K562 (cell line): ENCODE measurements around the gene C17orf75. TPM values are rescaled to one million over a fixed set of nuclear protein-coding genes. Genes with fewer than 3 reads are reported as not detected.

Source experiments
- CTBP1 ChIP-seq: fragments of 450-650 bp; IDR thresholded peaks from 2 replicates; pipeline ENCODE4 v1.6.1; 2016; ENCODE audit warnings: borderline replicate concordance
- DLX4 ChIP-seq: fragments of 250-450 bp; sonication (Bioruptor Pico); IDR thresholded peaks from 2 replicates; pipeline ENCODE4 v1.6.1; 2021; ENCODE audit warnings: mild to moderate bottlenecking
- KDM2B ChIP-seq: fragments of 250-450 bp; sonication (Bioruptor Pico); IDR thresholded peaks from 2 replicates; pipeline ENCODE4 v1.8.0; 2021; ENCODE audit warnings: mild to moderate bottlenecking, moderate library complexity
- KHSRP ChIP-seq: fragments of 450-650 bp; IDR thresholded peaks from 2 replicates; pipeline ENCODE4 v1.6.1; 2017
- RBM39 ChIP-seq: fragments of 200-400 bp; formaldehyde crosslinking; optimal IDR thresholded peaks from 2 replicates; pipeline ENCODE3; 2018; ENCODE audit warnings: low read depth, low read length
- TSHZ1 ChIP-seq: fragments of 250-450 bp; sonication (Bioruptor Pico); IDR thresholded peaks from 2 replicates; pipeline ENCODE4 v1.4.0; 2020; ENCODE audit warnings: mild to moderate bottlenecking, moderate library complexity
- ZNF696 ChIP-seq: fragments of 250-450 bp; sonication (Bioruptor Pico); conservative IDR thresholded peaks from 2 replicates; pipeline ENCODE4 v1.4.0; 2020; ENCODE audit warnings: mild to moderate bottlenecking, moderate library complexity
- polyA plus RNA-seq, 8 experiments: library from polyadenylated mRNA; depleted of rRNA in 4 of 8; stranded (reverse) in 5 of 8; unstranded in 3 of 8; fragments of >200 nt; fragmentation: Nextera tagmentation in 2 of 8; fragmentation: Illumina TruSeq in 1 of 8; extraction: Ambion mirVana in 2 of 8; extraction: Trizol in 1 of 8; gene quantifications; 2 replicates each; pipeline versions ENCODE4 v1.2.1 to v1.2.3, GENCODE V29; 2011 to 2014; ENCODE audit warnings: inconsistent platforms in 1 of 8, missing spikeins in 1 of 8
- total RNA-seq, 7 experiments: library from RNA; depleted of rRNA in 6 of 7; stranded (reverse); fragments of >200 nt in 6 of 7; fragmentation: Illumina TruSeq in 2 of 7; extraction: Trizol in 2 of 7; gene quantifications; 2 replicates each; pipeline versions ENCODE4 v1.2.1 to v1.2.3, GENCODE V29; 2011 to 2021; ENCODE audit warnings: low replicate concordance in 1 of 7
- TF ChIP-seq, protein P1 (sequence below): fragments of 450-650 bp; formaldehyde crosslinking; IDR thresholded peaks from 2 replicates; pipeline ENCODE4 v1.4.0; 2020; ENCODE audit warnings: mild to moderate bottlenecking, moderate library complexity
- TF ChIP-seq, protein P2 (sequence below): fragments of 150-350 bp; conservative IDR thresholded peaks from 2 replicates; pipeline ENCODE4 v1.6.1; 2014; ENCODE audit warnings: low read length
- TF ChIP-seq, protein P3 (sequence below): fragments of 450-650 bp; IDR thresholded peaks from 2 replicates; pipeline ENCODE4 v1.6.1; 2017; ENCODE audit warnings: antibody characterized with exemption, mild to moderate bottlenecking
- TF ChIP-seq, protein P4 (sequence below): sonication (generic); formaldehyde crosslinking; IDR thresholded peaks from 2 replicates; pipeline ENCODE4 v1.8.0; 2022; ENCODE audit warnings: mild to moderate bottlenecking, missing genetic modification reagents
- TF ChIP-seq, protein P5 (sequence below): fragments of 250-450 bp; sonication (Bioruptor Pico); IDR thresholded peaks from 2 replicates; pipeline ENCODE4 v1.9.0; 2021; ENCODE audit warnings: mild to moderate bottlenecking

Gene C17orf75
- total and polyA plus RNA-seq, 9 of the 15 experiments (the other 6 are each of a cell fraction or from before 2014, with no cell fraction given), result 15.5 to 55.7 (median 18.5) TPM

DNA sequence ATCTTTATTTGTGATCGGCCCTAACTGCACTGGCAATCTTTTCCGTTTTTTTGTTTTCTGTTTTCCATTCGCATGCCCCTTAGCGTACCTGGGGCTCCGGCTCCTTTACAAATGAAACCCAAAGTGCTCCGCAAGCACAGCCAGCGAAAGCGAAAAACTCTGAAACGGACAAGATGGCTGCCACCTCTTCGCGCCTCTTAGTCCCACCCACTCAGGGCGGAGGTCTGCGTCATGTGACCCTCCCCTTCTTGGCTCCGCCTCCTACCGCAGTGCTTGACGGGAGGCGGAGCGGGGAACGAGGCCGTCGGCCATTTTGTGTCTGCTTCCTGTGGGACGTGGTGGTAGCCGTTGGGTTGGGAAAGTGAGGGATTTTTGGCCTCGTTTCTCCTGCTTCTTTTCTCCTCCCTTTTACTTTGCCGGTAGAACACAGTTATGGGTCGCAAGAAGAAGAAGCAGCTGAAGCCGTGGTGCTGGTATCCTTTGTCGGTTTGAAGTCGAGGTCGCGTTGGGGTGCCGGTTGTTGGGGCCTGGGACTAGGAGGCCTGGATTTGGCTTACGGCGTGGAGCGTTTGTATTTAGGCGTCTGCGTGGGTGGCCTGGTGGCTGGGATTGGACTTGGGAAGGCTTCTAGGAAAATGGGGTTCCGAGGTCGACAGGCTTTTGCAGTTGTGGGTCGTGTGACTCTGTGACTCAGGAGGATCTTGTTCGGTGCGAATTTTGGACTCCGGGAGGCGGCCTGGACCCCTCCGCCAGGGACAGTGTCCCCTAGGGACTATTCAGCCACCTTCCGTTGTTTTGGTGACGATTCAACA lies 8.1 kb upstream of the C17orf75 start, which contains the start of gene ZNF207 (continued):
- TF ChIP-seq, protein P1, sequence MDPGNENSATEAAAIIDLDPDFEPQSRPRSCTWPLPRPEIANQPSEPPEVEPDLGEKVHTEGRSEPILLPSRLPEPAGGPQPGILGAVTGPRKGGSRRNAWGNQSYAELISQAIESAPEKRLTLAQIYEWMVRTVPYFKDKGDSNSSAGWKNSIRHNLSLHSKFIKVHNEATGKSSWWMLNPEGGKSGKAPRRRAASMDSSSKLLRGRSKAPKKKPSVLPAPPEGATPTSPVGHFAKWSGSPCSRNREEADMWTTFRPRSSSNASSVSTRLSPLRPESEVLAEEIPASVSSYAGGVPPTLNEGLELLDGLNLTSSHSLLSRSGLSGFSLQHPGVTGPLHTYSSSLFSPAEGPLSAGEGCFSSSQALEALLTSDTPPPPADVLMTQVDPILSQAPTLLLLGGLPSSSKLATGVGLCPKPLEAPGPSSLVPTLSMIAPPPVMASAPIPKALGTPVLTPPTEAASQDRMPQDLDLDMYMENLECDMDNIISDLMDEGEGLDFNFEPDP, result no peak
- TF ChIP-seq, protein P2, sequence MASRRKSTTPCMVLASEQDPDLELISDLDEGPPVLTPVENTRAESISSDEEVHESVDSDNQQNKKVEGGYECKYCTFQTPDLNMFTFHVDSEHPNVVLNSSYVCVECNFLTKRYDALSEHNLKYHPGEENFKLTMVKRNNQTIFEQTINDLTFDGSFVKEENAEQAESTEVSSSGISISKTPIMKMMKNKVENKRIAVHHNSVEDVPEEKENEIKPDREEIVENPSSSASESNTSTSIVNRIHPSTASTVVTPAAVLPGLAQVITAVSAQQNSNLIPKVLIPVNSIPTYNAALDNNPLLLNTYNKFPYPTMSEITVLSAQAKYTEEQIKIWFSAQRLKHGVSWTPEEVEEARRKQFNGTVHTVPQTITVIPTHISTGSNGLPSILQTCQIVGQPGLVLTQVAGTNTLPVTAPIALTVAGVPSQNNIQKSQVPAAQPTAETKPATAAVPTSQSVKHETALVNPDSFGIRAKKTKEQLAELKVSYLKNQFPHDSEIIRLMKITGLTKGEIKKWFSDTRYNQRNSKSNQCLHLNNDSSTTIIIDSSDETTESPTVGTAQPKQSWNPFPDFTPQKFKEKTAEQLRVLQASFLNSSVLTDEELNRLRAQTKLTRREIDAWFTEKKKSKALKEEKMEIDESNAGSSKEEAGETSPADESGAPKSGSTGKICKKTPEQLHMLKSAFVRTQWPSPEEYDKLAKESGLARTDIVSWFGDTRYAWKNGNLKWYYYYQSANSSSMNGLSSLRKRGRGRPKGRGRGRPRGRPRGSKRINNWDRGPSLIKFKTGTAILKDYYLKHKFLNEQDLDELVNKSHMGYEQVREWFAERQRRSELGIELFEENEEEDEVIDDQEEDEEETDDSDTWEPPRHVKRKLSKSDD, result no peak
- TF ChIP-seq KHSRP (no peak), CTBP1 (0 out of 2 replicates have a peak, but pooled peaks have one; percentile 31), RBM39 (no peak), TSHZ1 (CRISPR knock-in tag) (no peak), KDM2B (no peak), DLX4 (CRISPR knock-in tag) (no peak), ZNF696 (CRISPR knock-in tag) (no peak)
- TF ChIP-seq, protein P3, sequence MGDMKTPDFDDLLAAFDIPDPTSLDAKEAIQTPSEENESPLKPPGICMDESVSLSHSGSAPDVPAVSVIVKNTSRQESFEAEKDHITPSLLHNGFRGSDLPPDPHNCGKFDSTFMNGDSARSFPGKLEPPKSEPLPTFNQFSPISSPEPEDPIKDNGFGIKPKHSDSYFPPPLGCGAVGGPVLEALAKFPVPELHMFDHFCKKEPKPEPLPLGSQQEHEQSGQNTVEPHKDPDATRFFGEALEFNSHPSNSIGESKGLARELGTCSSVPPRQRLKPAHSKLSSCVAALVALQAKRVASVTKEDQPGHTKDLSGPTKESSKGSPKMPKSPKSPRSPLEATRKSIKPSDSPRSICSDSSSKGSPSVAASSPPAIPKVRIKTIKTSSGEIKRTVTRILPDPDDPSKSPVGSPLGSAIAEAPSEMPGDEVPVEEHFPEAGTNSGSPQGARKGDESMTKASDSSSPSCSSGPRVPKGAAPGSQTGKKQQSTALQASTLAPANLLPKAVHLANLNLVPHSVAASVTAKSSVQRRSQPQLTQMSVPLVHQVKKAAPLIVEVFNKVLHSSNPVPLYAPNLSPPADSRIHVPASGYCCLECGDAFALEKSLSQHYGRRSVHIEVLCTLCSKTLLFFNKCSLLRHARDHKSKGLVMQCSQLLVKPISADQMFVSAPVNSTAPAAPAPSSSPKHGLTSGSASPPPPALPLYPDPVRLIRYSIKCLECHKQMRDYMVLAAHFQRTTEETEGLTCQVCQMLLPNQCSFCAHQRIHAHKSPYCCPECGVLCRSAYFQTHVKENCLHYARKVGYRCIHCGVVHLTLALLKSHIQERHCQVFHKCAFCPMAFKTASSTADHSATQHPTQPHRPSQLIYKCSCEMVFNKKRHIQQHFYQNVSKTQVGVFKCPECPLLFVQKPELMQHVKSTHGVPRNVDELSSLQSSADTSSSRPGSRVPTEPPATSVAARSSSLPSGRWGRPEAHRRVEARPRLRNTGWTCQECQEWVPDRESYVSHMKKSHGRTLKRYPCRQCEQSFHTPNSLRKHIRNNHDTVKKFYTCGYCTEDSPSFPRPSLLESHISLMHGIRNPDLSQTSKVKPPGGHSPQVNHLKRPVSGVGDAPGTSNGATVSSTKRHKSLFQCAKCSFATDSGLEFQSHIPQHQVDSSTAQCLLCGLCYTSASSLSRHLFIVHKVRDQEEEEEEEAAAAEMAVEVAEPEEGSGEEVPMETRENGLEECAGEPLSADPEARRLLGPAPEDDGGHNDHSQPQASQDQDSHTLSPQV, result no peak
- TF ChIP-seq, protein P4, sequence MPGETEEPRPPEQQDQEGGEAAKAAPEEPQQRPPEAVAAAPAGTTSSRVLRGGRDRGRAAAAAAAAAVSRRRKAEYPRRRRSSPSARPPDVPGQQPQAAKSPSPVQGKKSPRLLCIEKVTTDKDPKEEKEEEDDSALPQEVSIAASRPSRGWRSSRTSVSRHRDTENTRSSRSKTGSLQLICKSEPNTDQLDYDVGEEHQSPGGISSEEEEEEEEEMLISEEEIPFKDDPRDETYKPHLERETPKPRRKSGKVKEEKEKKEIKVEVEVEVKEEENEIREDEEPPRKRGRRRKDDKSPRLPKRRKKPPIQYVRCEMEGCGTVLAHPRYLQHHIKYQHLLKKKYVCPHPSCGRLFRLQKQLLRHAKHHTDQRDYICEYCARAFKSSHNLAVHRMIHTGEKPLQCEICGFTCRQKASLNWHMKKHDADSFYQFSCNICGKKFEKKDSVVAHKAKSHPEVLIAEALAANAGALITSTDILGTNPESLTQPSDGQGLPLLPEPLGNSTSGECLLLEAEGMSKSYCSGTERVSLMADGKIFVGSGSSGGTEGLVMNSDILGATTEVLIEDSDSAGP, result no peak
- TF ChIP-seq, protein P5, sequence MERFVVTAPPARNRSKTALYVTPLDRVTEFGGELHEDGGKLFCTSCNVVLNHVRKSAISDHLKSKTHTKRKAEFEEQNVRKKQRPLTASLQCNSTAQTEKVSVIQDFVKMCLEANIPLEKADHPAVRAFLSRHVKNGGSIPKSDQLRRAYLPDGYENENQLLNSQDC (CRISPR knock-in tag), result no peak
